TTC549 (cell line): ENCODE results near the gene AFG1L.
"Not testable (repeated sequence)": the region's sequence is repeated elsewhere in the genome, so short reads cannot be mapped to it uniquely, and the experiment has no call there.

Experiments used
- FAIRE-seq: peaks from 2 replicates; lab custom pipeline; 2012; peaks lifted over from hg19 to GRCh38; lab: Jason Lieb, UNC

The AFG1L gene

DNA sequence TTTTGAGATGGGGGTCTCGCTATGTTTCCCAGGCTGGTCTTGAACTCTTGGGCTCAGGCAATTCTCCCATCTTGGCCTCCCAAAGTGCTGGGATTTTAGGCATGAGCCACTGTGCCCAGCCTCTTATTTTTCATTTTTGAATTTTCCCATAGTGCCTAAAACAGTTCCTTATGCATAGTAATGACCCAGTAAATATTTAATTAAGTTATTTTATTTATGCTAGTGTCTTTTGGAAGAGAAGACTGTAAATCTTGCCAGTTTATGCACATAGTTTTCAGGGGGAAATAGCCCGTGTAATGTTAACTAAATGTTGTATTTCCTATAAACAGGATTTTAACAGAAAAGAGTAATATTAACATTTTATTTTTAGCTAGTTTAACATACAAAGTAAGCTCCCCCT lies 60.3 kb downstream of the AFG1L start:
- no peak for FAIRE-seq

DNA sequence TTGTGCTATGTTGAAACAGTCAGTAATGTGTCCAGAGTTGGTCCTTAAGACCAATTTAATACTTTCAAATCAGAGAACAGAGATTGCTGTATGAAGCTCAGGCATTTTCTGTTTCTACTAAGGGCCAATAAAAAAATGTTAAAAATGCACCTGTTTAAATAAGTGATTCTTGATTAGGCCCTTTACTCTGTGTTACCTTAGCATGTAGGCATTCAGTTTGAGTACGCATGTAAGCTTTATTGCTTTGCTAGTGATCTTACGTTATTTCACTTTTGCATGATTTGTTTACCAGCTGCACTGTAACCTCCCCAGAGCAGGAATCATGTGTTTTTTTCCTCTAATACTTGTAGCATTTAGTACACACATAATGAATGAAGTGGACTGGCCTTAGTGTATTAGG lies 61.0 kb downstream of the AFG1L start:
- no peak for FAIRE-seq

DNA sequence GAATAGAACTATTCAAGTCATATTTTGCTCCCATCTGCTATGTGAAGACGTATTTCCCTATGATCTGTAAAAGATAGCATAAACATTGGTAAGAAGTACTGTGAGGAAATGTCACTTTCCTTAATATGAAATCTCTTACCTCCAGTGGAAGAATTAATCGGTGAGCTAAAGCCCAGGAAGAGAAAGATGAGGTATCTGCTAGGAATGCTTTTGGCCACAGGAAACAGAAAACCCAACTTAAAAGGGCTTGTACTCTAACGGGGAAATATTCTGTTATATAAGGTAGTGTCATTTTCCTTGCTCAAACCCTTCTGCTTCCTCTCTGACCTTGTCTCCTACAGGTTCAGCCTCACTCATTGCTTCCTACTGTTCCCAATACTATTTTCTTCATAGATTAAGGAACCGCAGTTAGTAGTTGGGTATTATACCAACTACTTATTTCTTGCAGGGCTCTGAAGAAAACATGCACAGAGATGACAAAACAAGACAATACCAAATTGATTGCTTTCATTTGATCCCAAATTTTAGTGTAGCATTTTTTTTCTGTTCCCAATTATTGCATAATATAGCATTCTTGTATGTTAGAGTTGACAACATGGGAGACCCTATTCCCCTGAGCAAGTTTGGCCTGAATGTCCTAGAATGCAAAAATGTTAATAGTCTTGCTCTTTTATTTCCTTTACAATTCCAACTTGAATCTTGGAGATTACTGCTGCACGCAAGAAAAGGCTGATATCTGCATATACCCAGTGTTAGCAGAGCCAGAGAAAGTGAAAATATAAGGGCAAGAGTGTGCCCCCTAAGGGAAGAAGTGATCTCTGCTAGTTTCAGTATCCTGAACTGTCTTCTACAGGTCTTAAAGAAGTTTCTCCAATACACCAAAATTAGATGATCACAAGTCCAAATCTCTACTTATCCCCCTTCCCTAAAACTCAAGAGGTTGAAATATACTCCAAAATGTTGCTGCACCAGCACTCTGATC lies 65.3 kb downstream of the AFG1L start:
- FAIRE-seq = no peak

- FAIRE-seq = no peak
Measured at GRCh38 chr6:108360919-108361311, 66.1 kb downstream of the AFG1L start.

DNA sequence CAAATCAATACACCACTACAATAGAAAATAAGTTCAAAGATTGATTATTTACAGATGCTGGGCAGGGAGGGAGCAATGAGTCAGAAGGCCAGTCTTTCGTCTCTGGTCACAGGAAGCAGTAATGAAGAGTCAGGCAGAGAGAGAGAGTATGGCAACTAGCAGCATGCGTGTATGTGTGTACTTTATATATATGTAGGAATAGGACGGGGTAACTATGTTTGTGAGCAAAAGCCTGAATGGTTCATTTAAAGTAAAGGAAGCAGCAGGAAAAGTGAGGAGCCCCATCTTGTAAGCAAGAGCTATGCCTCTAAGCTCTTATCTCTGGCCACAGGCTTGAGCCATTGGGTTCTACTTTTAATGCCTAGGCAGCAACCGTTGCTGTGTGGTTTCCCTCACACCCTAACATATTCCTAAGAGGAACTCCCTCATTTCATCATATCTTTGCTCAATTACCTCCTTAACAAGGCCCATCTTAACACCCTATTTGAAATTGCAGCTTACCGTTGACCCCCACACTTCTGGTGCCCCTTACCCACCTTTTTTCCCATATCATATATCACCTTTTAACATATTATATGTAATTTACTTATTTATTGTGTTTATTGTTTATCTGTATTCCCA lies 66.6 kb downstream of the AFG1L start:
- FAIRE-seq = no peak

DNA sequence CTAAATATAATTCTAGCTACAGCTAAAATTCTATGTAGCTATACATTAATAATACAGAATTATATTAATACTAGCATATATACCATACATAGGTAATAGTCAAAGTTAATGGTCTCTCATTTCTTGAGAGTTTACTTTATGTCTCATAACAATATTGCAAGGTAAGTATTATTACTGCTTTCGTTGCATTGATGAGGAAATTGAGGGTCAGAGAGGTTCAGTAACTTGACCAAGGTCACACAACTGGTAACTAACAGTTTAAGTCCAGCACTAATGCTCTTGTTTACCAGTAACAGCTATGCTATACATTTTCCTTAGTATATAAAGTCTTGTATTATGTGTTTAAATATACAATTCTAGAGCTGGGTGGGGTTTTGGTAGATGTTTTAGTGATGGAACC lies 67.6 kb downstream of the AFG1L start:
- FAIRE-seq = no peak

GRCh38 chr6:108363113-108363512 lies 68.3 kb downstream of the AFG1L start:
- FAIRE-seq = no peak

DNA sequence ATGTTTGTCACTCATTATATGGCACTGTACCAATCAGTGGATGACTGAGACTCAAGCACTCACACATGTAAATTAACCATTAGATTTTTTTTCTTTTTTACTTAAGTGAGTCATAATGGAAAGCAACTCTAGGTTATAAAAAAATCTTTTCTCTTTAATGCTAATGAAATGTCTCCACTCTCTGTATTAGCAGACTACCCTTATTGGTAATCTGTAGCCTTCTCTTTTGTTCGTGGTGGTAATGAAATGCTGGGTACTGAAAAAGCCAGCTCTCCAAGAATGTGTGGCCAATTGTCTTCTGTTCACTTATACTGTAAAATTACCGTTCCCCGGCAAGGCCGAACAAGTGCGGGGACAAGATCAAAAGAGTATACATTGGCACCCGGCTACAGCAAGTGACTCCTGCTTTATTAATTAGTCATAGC lies 69.0 kb downstream of the AFG1L start:
- no peak for FAIRE-seq

- no peak for FAIRE-seq
Measured at GRCh38 chr6:108364470-108364869, 69.6 kb downstream of the AFG1L start.

GRCh38 chr6:108365478-108365877 lies 70.6 kb downstream of the AFG1L start:
- no peak for FAIRE-seq

DNA sequence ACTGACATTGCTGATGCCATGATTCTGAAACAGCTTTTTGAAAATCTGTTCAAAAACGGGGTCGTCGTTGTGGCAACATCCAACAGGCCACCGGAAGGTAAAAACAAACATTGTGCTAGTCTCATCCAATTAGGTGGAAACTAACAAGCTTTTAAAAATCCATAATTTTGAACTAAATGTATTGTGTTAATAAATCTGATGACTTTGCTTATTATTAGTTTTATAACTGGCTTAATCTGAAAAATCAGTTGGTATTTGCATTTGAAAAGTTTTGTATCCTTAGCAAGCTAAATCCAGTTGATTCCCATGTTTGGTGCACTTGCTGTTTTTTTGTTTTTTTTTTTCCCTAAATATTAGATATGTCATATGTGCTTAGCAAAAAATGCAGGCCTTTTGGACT lies 71.4 kb downstream of the AFG1L start:
- FAIRE-seq = no peak

DNA sequence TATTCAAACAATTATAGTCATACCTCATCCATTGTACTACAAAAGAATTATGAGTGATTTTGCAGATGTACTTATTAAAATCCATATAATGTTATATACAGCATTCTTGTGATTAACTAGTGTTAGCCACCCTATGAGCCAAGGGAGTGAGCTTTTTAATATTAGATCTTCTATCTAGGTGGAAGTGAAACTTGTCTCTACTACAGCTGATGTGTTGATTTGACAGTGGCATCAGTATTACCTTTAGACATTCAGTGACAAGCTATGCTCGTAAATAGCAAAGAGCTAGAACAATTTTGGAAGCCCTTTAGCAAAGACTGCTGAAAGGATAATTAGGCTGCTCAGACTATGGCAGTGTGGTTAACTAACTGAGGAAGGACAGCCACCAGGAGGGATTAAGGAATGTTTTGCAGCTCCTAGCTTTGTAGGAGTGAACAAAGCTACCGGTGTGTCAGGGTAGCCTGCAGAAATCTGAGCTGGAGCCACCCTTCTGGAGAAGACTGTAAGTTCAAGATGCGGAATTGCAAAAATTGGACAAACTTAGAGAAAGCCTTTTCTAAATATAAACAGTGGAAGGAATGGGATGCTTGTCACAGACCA lies 73.7 kb downstream of the AFG1L start:
- no peak for FAIRE-seq

DNA sequence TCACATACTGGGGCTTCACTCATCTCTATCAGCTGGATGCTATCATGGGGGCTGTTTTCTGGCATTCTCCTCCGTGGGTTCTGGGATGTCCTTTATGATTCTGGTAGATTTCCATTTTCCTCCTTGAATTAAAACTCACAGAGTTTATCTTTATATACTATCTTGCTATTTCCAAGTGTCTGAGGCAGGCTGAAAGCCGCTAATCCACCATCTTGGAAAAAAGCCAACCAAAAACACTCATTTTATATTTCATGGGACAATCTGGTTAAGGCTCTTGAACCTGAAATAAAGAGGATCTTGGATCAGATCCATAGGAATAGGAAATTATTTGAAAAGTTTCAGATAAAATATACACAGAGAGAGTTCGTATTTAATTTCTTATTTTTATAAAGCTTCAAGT lies 86.0 kb downstream of the AFG1L start:
- no peak for FAIRE-seq

DNA sequence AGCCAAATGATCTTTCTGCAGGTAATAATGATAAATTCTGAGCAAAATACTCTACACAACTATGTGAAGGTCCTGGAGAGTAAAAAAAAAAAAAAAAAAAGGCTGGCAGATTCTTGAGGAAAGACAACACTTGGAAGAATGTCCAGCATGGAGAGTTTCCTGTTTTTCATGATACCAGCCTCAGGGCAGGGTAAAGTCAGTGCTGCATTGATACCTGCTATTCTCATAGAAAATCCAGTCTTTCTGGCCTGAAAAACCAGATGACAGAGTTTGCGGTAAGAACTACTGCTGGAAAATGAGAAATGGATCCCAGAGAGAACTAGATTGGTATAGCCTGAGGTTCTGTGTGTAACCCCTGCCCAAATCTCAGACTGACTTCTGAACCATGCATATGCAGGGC lies 89.1 kb downstream of the AFG1L start:
- no peak for FAIRE-seq

GRCh38 chr6:108389190-108389589 lies 94.3 kb downstream of the AFG1L start:
- FAIRE-seq = not testable (repeated sequence)

GRCh38 chr6:108395297-108395696 lies 100.4 kb downstream of the AFG1L start:
- FAIRE-seq = no peak

- FAIRE-seq = no peak
Measured at GRCh38 chr6:108403236-108403635, 108.4 kb downstream of the AFG1L start.

DNA sequence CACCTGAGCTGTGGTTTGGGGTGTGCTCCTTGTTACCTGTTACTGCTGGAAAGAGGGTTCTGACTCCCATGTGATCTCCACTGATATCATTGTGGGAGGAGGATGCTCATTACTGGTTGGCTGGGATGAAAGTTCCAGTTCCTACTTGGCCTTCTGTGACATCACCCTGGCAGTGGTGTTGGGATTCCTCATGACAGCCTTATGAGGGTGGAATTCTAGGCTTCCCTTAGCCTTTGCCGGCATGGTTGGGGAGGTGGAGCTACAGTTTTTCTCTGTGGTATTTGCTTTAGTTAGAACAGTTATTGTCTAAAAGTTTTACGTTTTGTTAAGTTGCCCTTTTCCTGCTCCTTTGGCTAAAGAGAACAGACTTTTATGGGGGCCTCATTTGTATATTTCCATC lies 112.1 kb downstream of the AFG1L start:
- no peak for FAIRE-seq

DNA sequence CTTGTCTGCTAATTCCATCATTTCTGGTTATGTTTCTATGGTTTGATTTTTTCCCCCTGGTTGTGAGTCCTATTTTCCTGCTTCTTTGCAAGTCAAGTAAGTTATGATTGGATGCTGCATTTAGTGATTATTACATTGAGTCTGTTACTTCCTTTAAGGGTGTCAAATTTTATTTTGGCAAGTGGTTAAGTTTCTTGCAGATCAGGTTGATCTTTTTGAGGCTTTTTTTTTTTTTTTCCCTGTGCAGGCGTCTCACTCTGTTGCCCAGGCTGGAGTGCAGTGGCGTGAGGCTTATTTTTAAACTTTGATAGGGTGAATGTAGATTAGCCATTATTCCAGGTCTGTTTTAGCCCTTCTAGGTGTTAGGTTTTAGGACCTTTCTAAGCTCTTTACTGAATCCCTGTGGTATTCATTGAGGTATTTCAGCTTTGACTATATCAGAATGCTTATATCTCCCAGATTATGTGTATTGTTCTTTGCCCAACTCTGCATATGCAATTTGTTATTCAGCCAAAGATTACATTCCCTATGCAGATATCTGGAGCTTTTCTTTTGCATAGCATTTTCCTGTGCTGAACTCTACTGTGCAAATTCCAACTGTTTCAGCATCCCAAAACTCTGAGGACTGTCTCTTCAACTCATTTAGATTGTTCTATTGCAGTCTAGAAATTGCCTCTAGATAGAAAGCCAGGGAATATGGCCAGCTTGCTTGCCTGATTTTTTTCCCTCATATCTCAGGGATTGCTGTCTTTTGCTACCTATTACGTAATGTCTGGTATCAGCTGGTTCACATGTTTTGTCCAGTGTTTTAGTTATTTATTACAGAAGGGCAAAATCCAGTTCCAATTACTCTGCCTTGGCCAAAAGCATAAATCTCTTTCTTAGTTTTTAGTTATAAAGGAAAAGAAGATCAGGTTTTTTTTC lies 113.3 kb downstream of the AFG1L start:
- FAIRE-seq = no peak

DNA sequence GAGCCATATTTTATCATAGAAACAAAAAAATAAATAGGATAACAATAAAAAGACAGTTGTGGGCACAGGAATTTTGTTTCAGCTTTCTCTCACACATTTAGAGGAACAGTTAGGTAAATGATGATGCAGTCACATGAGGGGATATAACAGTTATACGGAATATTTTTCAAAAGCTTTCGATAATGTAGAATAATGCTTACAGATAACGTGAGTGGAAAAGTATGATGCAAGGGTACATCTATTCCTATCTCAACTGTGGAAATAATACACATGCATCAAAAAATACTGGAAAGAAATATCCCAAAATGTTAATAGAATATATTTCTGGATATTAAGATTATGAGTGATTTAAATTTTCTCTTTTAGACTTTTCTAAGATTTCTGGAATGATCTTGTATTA lies 114.0 kb downstream of the AFG1L start:
- no peak for FAIRE-seq

- not testable (repeated sequence) for FAIRE-seq
Measured at GRCh38 chr6:108416047-108416833, 121.4 kb downstream of the AFG1L start.
